ENCODE measurements around the gene FGF12. TPM values are rescaled to one million over a fixed set of nuclear protein-coding genes. Genes with fewer than 3 reads are reported as not detected.

Gene FGF12
- total RNA-seq, 1 experiment from 2014 or later: 0.51 TPM

DNA sequence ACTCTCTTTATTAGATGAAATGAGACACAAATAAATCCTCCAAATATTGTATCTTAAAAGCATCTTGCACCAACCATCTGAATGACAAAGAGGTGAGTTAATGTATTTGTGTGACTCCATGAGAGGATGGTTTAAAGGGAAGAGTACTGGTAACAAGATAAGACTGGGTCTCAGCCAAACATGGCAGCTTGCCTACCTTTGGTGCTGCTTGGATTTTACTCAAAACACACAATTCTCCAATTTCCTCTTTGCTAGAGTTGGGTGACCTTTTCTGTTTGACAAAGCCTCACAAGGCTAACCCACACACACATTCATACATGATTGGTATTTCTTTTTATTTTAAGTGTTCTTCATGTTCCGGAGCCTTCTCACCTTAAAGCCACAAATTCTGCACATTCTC lies 506.4 kb downstream of the FGF12 start:
- no peaks in the 10 kb centered on the region for H3K27me3 ChIP-seq (ENCODE audit: control insufficient read depth, insufficient read depth, low read length)
- in situ Hi-C loops (cut with HindIII; ENCODE audit: low pct_unique_long_range_greater_than_20kb, low sequenced_read_pairs) (no loop called here), intact Hi-C loops (cut with micrococcal nuclease; ENCODE audit: unreplicated experiment) (loop anchor here (1.0 kb wide), 1 partner anchor 44 kb away; no protein-coding TSS in a partner anchor)
- no peaks in the 10 kb centered on the region for H3K9me3 ChIP-seq (ENCODE audit: control insufficient read depth, insufficient read depth, low read depth, low read length)
- H3K27ac ChIP-seq (ENCODE audit: low read length): no peak overlapping the region
- ChIA-PET POLR2A (no interaction called here), CTCF (no interaction called here)
- DNase-seq (ENCODE audit: low read depth, low spot score) (no peak), ATAC-seq (no peak)
- TF ChIP-seq POLR2AphosphoS5 (IDR thresholded peaks at IDR 0.05; ENCODE audit: low read depth, low read length) (no peak), CTCF (IDR thresholded peaks at IDR 0.05) (no peak), SIN3A (IDR thresholded peaks at IDR 0.05; ENCODE audit: borderline replicate concordance, insufficient read depth, low read depth, low read length) (no peak), TCF7L2 (IDR thresholded peaks at IDR 0.05; ENCODE audit: low read depth, low read length) (no peak)
- TF ChIP-seq, protein P1, sequence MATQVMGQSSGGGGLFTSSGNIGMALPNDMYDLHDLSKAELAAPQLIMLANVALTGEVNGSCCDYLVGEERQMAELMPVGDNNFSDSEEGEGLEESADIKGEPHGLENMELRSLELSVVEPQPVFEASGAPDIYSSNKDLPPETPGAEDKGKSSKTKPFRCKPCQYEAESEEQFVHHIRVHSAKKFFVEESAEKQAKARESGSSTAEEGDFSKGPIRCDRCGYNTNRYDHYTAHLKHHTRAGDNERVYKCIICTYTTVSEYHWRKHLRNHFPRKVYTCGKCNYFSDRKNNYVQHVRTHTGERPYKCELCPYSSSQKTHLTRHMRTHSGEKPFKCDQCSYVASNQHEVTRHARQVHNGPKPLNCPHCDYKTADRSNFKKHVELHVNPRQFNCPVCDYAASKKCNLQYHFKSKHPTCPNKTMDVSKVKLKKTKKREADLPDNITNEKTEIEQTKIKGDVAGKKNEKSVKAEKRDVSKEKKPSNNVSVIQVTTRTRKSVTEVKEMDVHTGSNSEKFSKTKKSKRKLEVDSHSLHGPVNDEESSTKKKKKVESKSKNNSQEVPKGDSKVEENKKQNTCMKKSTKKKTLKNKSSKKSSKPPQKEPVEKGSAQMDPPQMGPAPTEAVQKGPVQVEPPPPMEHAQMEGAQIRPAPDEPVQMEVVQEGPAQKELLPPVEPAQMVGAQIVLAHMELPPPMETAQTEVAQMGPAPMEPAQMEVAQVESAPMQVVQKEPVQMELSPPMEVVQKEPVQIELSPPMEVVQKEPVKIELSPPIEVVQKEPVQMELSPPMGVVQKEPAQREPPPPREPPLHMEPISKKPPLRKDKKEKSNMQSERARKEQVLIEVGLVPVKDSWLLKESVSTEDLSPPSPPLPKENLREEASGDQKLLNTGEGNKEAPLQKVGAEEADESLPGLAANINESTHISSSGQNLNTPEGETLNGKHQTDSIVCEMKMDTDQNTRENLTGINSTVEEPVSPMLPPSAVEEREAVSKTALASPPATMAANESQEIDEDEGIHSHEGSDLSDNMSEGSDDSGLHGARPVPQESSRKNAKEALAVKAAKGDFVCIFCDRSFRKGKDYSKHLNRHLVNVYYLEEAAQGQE (IDR thresholded peaks at IDR 0.05; ENCODE audit: insufficient read depth in 1 of 2, low read depth in 2 of 2, low read length in 1 of 2): no peak
- H3K4me3 ChIP-seq (ENCODE audit: low read depth in 2 of 2, low read length in 2 of 2): no peak overlapping the region
- no peaks in the 10 kb centered on the region for H3K4me1 ChIP-seq (ENCODE audit: control insufficient read depth, insufficient read depth, low read length)
- H3K36me3 ChIP-seq (ENCODE audit: control insufficient read depth, insufficient read depth, low read length): no peaks in the 10 kb centered on the region
- BruUV-seq (replicated peaks): no TSS peak

DNA sequence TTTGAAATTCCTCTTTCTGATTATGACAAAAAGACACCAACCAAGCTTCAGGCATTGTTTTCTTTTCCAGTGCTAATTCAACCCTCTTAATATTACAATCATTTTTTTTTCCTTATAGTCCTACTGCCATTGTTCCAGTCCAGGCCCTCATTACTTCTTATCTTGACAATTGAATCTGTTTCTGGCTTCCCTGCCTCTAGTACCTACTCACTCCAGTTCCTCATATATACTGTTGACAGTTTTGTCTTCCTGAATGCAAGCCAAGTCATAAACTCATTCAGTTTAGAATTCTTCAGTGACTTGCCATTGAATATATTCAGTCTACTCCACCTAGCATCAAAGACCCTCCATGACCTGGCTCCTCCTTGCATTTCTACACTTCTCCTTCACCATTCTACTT lies 507.4 kb downstream of the FGF12 start:
- Histone ChIP-seq H3K4me3 (ENCODE audit: low read depth in 2 of 2, low read length in 2 of 2) (no peak overlapping the region), H3K4me1 (ENCODE audit: control insufficient read depth, insufficient read depth, low read length) (no peaks in the 10 kb centered on the region), H3K36me3 (ENCODE audit: control insufficient read depth, insufficient read depth, low read length) (no peaks in the 10 kb centered on the region), H3K27me3 (ENCODE audit: control insufficient read depth, insufficient read depth, low read length) (no peaks in the 10 kb centered on the region), H3K9me3 (ENCODE audit: control insufficient read depth, insufficient read depth, low read depth, low read length) (no peaks in the 10 kb centered on the region), H3K27ac (ENCODE audit: low read length) (no peak overlapping the region)
- in situ Hi-C loops (cut with HindIII; ENCODE audit: low pct_unique_long_range_greater_than_20kb, low sequenced_read_pairs) (no loop called here), intact Hi-C loops (cut with micrococcal nuclease; ENCODE audit: unreplicated experiment) (loop anchor here (1.0 kb wide), 1 partner anchor 45 kb away; no protein-coding TSS in a partner anchor)
- TF ChIP-seq, protein P1 (IDR thresholded peaks at IDR 0.05; ENCODE audit: insufficient read depth in 1 of 2, low read depth in 2 of 2, low read length in 1 of 2): no peak
- TF ChIP-seq TCF7L2 (IDR thresholded peaks at IDR 0.05; ENCODE audit: low read depth, low read length): no peak
- TF ChIP-seq POLR2AphosphoS5 (IDR thresholded peaks at IDR 0.05; ENCODE audit: low read depth, low read length): no peak
- no peak for TF ChIP-seq CTCF (IDR thresholded peaks at IDR 0.05)
- no peak for TF ChIP-seq SIN3A (IDR thresholded peaks at IDR 0.05; ENCODE audit: borderline replicate concordance, insufficient read depth, low read depth, low read length)
- BruUV-seq (replicated peaks): no TSS peak
- POLR2A ChIA-PET: no interaction called here
- ATAC-seq (no peak), DNase-seq (ENCODE audit: low read depth, low spot score) (no peak)
- CTCF ChIA-PET: no interaction called here

All from Panc1 (cell line).